Measurements from ENCODE around the gene DNM3.

GRCh38 chr1:172154551-172154950, 313.3 kb downstream of the DNM3 start:
- TF ChIP-seq ZNF558 (tag by site-specific recombination; IDR thresholded peaks at IDR 0.05) (no peak), ZNF623 (tag by site-specific recombination; IDR thresholded peaks at IDR 0.05) (no peak), ZNF10 (tag by site-specific recombination; IDR thresholded peaks at IDR 0.05) (no peak)
- TF ChIP-seq, protein P1, sequence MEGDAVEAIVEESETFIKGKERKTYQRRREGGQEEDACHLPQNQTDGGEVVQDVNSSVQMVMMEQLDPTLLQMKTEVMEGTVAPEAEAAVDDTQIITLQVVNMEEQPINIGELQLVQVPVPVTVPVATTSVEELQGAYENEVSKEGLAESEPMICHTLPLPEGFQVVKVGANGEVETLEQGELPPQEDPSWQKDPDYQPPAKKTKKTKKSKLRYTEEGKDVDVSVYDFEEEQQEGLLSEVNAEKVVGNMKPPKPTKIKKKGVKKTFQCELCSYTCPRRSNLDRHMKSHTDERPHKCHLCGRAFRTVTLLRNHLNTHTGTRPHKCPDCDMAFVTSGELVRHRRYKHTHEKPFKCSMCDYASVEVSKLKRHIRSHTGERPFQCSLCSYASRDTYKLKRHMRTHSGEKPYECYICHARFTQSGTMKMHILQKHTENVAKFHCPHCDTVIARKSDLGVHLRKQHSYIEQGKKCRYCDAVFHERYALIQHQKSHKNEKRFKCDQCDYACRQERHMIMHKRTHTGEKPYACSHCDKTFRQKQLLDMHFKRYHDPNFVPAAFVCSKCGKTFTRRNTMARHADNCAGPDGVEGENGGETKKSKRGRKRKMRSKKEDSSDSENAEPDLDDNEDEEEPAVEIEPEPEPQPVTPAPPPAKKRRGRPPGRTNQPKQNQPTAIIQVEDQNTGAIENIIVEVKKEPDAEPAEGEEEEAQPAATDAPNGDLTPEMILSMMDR (tag by site-specific recombination; IDR thresholded peaks at IDR 0.05): no peak
